Fibroblast of pulmonary artery (primary cell): Measurements from ENCODE around the gene BAK1.
A peak's percentile ranks its signal among the peaks of the same experiment; 100 is the strongest.

ENCODE experiments used
- DNase-seq: peaks from one replicate; pipeline ENCODE4 v3.0.0-alpha.2; 2010; ENCODE audit warnings: low read depth
- H3K4me3 ChIP-seq: replicated peaks from 2 replicates; pipeline ENCODE4 v1.5.1; 2011; ENCODE audit warnings: low read depth, mild to moderate bottlenecking, control low read depth, low read length, moderate library complexity
- CTCF ChIP-seq: IDR thresholded peaks from 2 replicates; pipeline ENCODE4 v1.5.1; 2011; ENCODE audit warnings: mild to moderate bottlenecking, control low read depth, low read length, inconsistent platforms; ENCODE audit errors: missing control alignments

BAK1 gene

GRCh38 chr6:33586108-33586640 is 6.1 kb upstream of the BAK1 start:
- H3K4me3 ChIP-seq: no peak overlapping the region
- no peak for DNase-seq
- TF ChIP-seq CTCF: no peak

GRCh38 chr6:33585403-33586107 is 5.5 kb upstream of the BAK1 start:
- TF ChIP-seq CTCF: peak; percentile 97
- peak; percentile 79 for DNase-seq
- no peak overlapping the region for H3K4me3 ChIP-seq

GRCh38 chr6:33584700-33585402 is 4.8 kb upstream of the BAK1 start:
- no peak overlapping the region for H3K4me3 ChIP-seq
- no peak for TF ChIP-seq CTCF

GRCh38 chr6:33583591-33584155 is 3.6 kb upstream of the BAK1 start:
- DNase-seq: no peak
- no peak overlapping the region for H3K4me3 ChIP-seq
- peak; percentile 32 for TF ChIP-seq CTCF

More at GRCh38 chr6:33584700-33585402, 4.8 kb upstream of the BAK1 start:
- DNase-seq: no peak

GRCh38 chr6:33581186-33581585 is 1.1 kb upstream of the BAK1 start:
- DNase-seq: no peak
- TF ChIP-seq CTCF: no peak

GRCh38 chr6:33578588-33579011 is 1.5 kb downstream of the BAK1 start:
- no peak for TF ChIP-seq CTCF
- DNase-seq: no peak
- peak overlapping the region; percentile 89 for H3K4me3 ChIP-seq

More at GRCh38 chr6:33581186-33581585, 1.1 kb upstream of the BAK1 start:
- H3K4me3 ChIP-seq: no peak overlapping the region
